Hair follicular keratinocyte (primary cell): ENCODE measurements around the gene PCMTD2. TPM values are rescaled to one million over a fixed set of nuclear protein-coding genes. Genes with fewer than 3 reads are reported as not detected.

ENCODE experiments used
- total RNA-seq: library from RNA; depleted of rRNA; stranded (reverse); fragments of >200 nt; gene quantifications from 2 replicates; pipeline ENCODE4 v1.2.3, GENCODE V29; 2015

Gene PCMTD2
- total RNA-seq: 20.2 and 30.2 TPM in 2 replicates

GRCh38 chr20:64255361-64256281 lies at the start of gene PCMTD2:
TSS of gene PCMTD2 (plus strand) at chr20:64255748. CDS start at chr20:64259966, 4,218 bp downstream.

Other genes starting within 250 kb of the PCMTD2 start
- gene C20orf204, start 219.6 kb upstream of the PCMTD2 start, total RNA-seq: under 0.01 and 0.04 TPM in 2 replicates
- gene SOX18, start 206.1 kb upstream of the PCMTD2 start, total RNA-seq: not detected in 2 replicates
- 5.0 and 15.7 TPM in 2 replicates for gene TCEA2, start 192.6 kb upstream of the PCMTD2 start, total RNA-seq
- 20.8 and 20.9 TPM in 2 replicates for gene RGS19, start 176.2 kb upstream of the PCMTD2 start, total RNA-seq
- 0.30 and 0.55 TPM in 2 replicates for gene OPRL1, start 175.7 kb upstream of the PCMTD2 start, total RNA-seq
- 2.6 TPM in 1 of 2 replicates, not detected in the other for gene LKAAEAR1, start 171.3 kb upstream of the PCMTD2 start, total RNA-seq
- gene NPBWR2, start 148.2 kb upstream of the PCMTD2 start, total RNA-seq: not detected in 2 replicates
- gene MYT1, start 91.3 kb upstream of the PCMTD2 start, total RNA-seq: not detected in 2 replicates